SK-N-SH (cell line): ENCODE data around the gene MRGPRG. TPM values are rescaled to one million over a fixed set of nuclear protein-coding genes. Genes with fewer than 3 reads are reported as not detected.

Experiments used
- CTCF ChIA-PET: fragments of 300-600, 350-600 bp; formaldehyde crosslinking; extraction: SDS; loops from one replicate; lab custom pipeline; 2021; lab: Yijun Ruan, JAX
- POLR2A ChIA-PET: fragments of 350-600 bp; sonication (Branson Sonifier 250); formaldehyde crosslinking; extraction: SDS; loops from one replicate; lab custom pipeline; 2020; ENCODE audit warnings: antibody characterized with exemption, inconsistent platforms; lab: Yijun Ruan, JAX
- DNase-seq: peaks from one replicate; pipeline ENCODE4 v3.0.0; 2012
- H2AFZ ChIP-seq: fragments of 200-600 bp; sonication (generic); 2 replicates; pipeline ENCODE4 v1.8.1; 2016; ENCODE audit warnings: antibody characterized with exemption, mild to moderate bottlenecking, low read depth
- H3F3A ChIP-seq: fragments of 200-600 bp; sonication (generic); replicated peaks from 2 replicates; pipeline ENCODE3; 2016; ENCODE audit warnings: antibody characterized with exemption, mild to moderate bottlenecking; ENCODE audit not compliant: insufficient read depth
- H3K27ac ChIP-seq, 2 experiments: fragments of 200-500 bp in 1 of 2; fragments of 200-600 bp in 1 of 2; sonication (Bioruptor generic) in 1 of 2; sonication (generic), shearing (Covaris generic) in 1 of 2; 2 replicates each; pipeline versions ENCODE4 v1.5.1 to v1.6.1; 2014 to 2016; ENCODE audit warnings: low read depth in 2 of 2, inconsistent platforms in 1 of 2, low read length in 1 of 2, mild to moderate bottlenecking in 1 of 2, mixed read lengths in 1 of 2
- H3K27me3 ChIP-seq: fragments of 200-600 bp; sonication (generic), shearing (Covaris generic); 2 replicates; pipeline ENCODE4 v1.6.1; 2016; ENCODE audit warnings: mixed run types; ENCODE audit not compliant: insufficient read depth
- H3K36me3 ChIP-seq, 2 experiments: fragments of 200-500 bp in 1 of 2; fragments of 200-600 bp in 1 of 2; sonication (Bioruptor generic) in 1 of 2; sonication (generic) in 1 of 2; replicated peaks in 1 of 2; 2 replicates each; pipeline versions ENCODE3 to v1.5.1; 2014 to 2016; ENCODE audit warnings: low read length in 1 of 2, mild to moderate bottlenecking in 1 of 2; ENCODE audit not compliant: insufficient read depth in 2 of 2, control insufficient read depth in 1 of 2
- H3K4me1 ChIP-seq, 2 experiments: fragments of 200-500 bp in 1 of 2; fragments of 200-600 bp in 1 of 2; sonication (Bioruptor generic) in 1 of 2; sonication (generic), shearing (Covaris generic) in 1 of 2; 2 replicates each; pipeline versions ENCODE4 v1.5.1 to v1.6.1; 2014 to 2016; ENCODE audit warnings: low read depth in 1 of 2, low read length in 1 of 2, mixed run types in 1 of 2; ENCODE audit not compliant: insufficient read depth in 2 of 2, control insufficient read depth in 1 of 2
- H3K4me2 ChIP-seq: fragments of 200-600 bp; sonication (generic), shearing (Covaris generic); 2 replicates; pipeline ENCODE4 v1.6.1; 2017; ENCODE audit warnings: mixed run types
- H3K4me3 ChIP-seq, 2 experiments: fragments of 200-500 bp in 1 of 2; fragments of 200-600 bp in 1 of 2; sonication (Bioruptor generic) in 1 of 2; sonication (generic), shearing (Covaris generic) in 1 of 2; 2 replicates each; pipeline versions ENCODE4 v1.5.1 to v1.8.1; 2014 to 2016; ENCODE audit warnings: low read depth in 2 of 2, inconsistent platforms in 1 of 2, low read length in 1 of 2, mild to moderate bottlenecking in 1 of 2, mixed read lengths in 1 of 2, moderate library complexity in 1 of 2
- H3K79me2 ChIP-seq: fragments of 200-600 bp; sonication (generic); 2 replicates; pipeline ENCODE4 v1.8.1; 2017; ENCODE audit warnings: mild to moderate bottlenecking; ENCODE audit not compliant: insufficient read depth
- H3K9ac ChIP-seq: fragments of 200-600 bp; sonication (generic); 2 replicates; pipeline ENCODE4 v1.6.1; 2017; ENCODE audit warnings: mixed run types
- H3K9me2 ChIP-seq: fragments of 200-600 bp; sonication (generic); 2 replicates; pipeline ENCODE4 v1.6.1; 2017; ENCODE audit warnings: mixed run types
- H3K9me3 ChIP-seq: fragments of 200-600 bp; sonication (generic); 2 replicates; pipeline ENCODE4 v1.6.1; 2017; ENCODE audit warnings: mixed run types, mild to moderate bottlenecking, moderate library complexity
- H4K20me1 ChIP-seq: fragments of 200-600 bp; sonication (generic); 2 replicates; pipeline ENCODE4 v1.6.1; 2017; ENCODE audit warnings: mild to moderate bottlenecking, mixed run types; ENCODE audit not compliant: insufficient read depth
- CHD2 ChIP-seq: fragments of 150-350 bp; IDR thresholded peaks from 2 replicates; pipeline ENCODE4 v1.6.1; 2018; ENCODE audit warnings: low read length; ENCODE audit not compliant: partially characterized antibody
- CTCF ChIP-seq: fragments of 200-600 bp; sonication (generic); IDR thresholded peaks from 2 replicates; pipeline ENCODE4 v1.6.1; 2017; ENCODE audit warnings: antibody characterized with exemption, mild to moderate bottlenecking, moderate library complexity
- EZH2phosphoT487 ChIP-seq: fragments of 200-600 bp; sonication (generic); IDR thresholded peaks from 2 replicates; pipeline ENCODE4 v1.6.1; 2017; ENCODE audit warnings: low read depth, mixed run types, mild to moderate bottlenecking, antibody characterized with exemption, moderate library complexity, borderline replicate concordance
- FOXM1 ChIP-seq: IDR thresholded peaks from 2 replicates; pipeline ENCODE4 v1.4.0; 2012; ENCODE audit warnings: low read depth, mild to moderate bottlenecking
- GATA2 ChIP-seq: sonication (generic); formaldehyde crosslinking; IDR thresholded peaks from 2 replicates; pipeline ENCODE4 v1.5.0; 2020; ENCODE audit warnings: mild to moderate bottlenecking, missing genetic modification reagents
- IRF3 ChIP-seq: fragments of 150-350 bp; IDR thresholded peaks from 2 replicates; pipeline ENCODE4 v1.6.1; 2016; ENCODE audit warnings: mild to moderate bottlenecking, low read depth, low read length
- JUND ChIP-seq: IDR thresholded peaks from 2 replicates; pipeline ENCODE4 v1.4.0; 2012
- MEF2A ChIP-seq: IDR thresholded peaks from 2 replicates; pipeline ENCODE4 v1.4.0; 2012; ENCODE audit warnings: low read depth, borderline replicate concordance
- NFIC ChIP-seq: IDR thresholded peaks from 2 replicates; pipeline ENCODE4 v1.4.0; 2012; ENCODE audit warnings: borderline replicate concordance
- REST ChIP-seq: IDR thresholded peaks from 2 replicates; pipeline ENCODE4 v1.6.1; 2012; ENCODE audit warnings: mild to moderate bottlenecking, low read depth, low read length, moderate library complexity
- RFX5 ChIP-seq: IDR thresholded peaks from 2 replicates; pipeline ENCODE4 v1.6.1; 2012; ENCODE audit warnings: mild to moderate bottlenecking, improper control_type of control experiment, low read length
- TCF12 ChIP-seq: IDR thresholded peaks from 2 replicates; pipeline ENCODE4 v1.4.0; 2012
- WGBS: methylation state at CpG from one replicate; pipeline ENCODE4 v1.1.6; 2017; ENCODE audit warnings: low lambda C conversion rate; 5-methylcytosine and 5-hydroxymethylcytosine counted together
- polyA plus RNA-seq, 3 experiments: library from polyadenylated mRNA; depleted of rRNA; stranded (reverse); fragments of >200 nt; gene quantifications; 2 replicates each; pipeline ENCODE4 v1.2.3, GENCODE V29; 2012
- TF ChIP-seq, protein P1 (sequence below): IDR thresholded peaks from 2 replicates; pipeline ENCODE4; 2012

MRGPRG gene
- polyA plus RNA-seq, 1 of the 3 experiments (the other 2 are of a cell fraction), result not detected

GRCh38 chr11:3201677-3202181 is 16.9 kb downstream of the MRGPRG start:
- Histone ChIP-seq H2AFZ (no peak overlapping the region), H3K4me3 (no peak overlapping the region), H3K4me2 (no peak overlapping the region), H3K9ac (no peak overlapping the region), H4K20me1 (no peaks in the 10 kb centered on the region), H3K36me3 (no peaks in the 10 kb centered on the region), H3K79me2 (no peaks in the 10 kb centered on the region), H3K9me2 (no peaks in the 10 kb centered on the region), H3K9me3 (no peaks in the 10 kb centered on the region), H3F3A (no peaks in the 10 kb centered on the region), H3K27me3 (peaks cover 25% of the 10 kb centered on the region)
- 63% methylated on average over 12 of the region's 17 CpGs for WGBS
- DNase-seq, result peak; percentile 32
- POLR2A ChIA-PET, result no interaction called here
- TF ChIP-seq RFX5 (no peak), GATA2 (no peak), FOXM1 (no peak), REST (no peak), JUND (no peak), MEF2A (no peak), CHD2 (no peak), TCF12 (no peak), EZH2phosphoT487 (no peak), NFIC (no peak)
- TF ChIP-seq, protein P1, sequence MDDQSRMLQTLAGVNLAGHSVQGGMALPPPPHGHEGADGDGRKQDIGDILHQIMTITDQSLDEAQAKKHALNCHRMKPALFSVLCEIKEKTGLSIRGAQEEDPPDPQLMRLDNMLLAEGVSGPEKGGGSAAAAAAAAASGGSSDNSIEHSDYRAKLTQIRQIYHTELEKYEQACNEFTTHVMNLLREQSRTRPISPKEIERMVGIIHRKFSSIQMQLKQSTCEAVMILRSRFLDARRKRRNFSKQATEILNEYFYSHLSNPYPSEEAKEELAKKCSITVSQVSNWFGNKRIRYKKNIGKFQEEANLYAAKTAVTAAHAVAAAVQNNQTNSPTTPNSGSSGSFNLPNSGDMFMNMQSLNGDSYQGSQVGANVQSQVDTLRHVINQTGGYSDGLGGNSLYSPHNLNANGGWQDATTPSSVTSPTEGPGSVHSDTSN, result no peak
- TF ChIP-seq, all 33 proteins: peak for 0
- CTCF ChIA-PET, result interaction anchor here (2.1 to 2.6 kb wide), 2 partner anchors 110 to 164 kb away, joined by 5 to 7 read pairs; no protein-coding TSS in a partner anchor
- no peak overlapping the region for H3K27ac ChIP-seq
- H3K4me1 ChIP-seq, result peaks cover 0 to 21% of the 10 kb centered on the region in 2 experiments; a peak in 1 of 4 replicates

DNA sequence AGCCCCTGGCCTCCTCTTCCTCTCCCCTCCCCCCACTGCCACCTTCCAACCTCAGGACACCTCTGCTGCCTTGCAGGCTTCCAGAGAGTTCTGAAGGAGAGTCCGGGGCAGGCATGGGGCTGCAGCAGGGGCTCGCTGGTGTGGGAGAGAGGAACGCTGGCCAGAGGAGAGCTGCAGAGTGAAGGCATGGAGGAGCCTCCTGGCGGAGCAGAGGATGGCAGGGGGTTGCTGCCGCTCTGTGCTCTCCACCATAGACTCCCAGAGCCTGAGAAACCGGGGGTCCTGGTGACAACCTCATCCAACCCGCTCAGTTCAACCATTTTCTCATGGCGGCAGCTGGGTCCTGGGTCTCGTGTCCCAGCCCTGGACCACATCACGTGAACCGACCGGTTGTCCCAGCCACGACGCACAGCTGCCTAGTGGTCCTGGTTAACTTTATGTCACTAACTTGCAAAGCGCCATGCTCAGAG is 17.5 kb downstream of the MRGPRG start:
- Histone ChIP-seq H3K27me3 (peaks cover 25% of the 10 kb centered on the region), H3K9ac (no peak overlapping the region), H3K9me2 (no peaks in the 10 kb centered on the region), H4K20me1 (no peaks in the 10 kb centered on the region), H2AFZ (no peak overlapping the region), H3K36me3 (no peaks in the 10 kb centered on the region), H3K79me2 (no peaks in the 10 kb centered on the region), H3K4me1 (peaks cover 0 to 27% of the 10 kb centered on the region in 2 experiments; a peak in 1 of 4 replicates), H3K4me3 (no peak overlapping the region), H3K27ac (no peak overlapping the region), H3K9me3 (no peaks in the 10 kb centered on the region), H3F3A (no peaks in the 10 kb centered on the region), H3K4me2 (no peak overlapping the region)
- peak; percentile 30 for DNase-seq
- no peak for TF ChIP-seq IRF3
- TF ChIP-seq CTCF, result no peak
- no peak for TF ChIP-seq NFIC
- no peak for TF ChIP-seq REST
- 58% methylated on average over 7 of the region's 15 CpGs for WGBS
- ChIA-PET POLR2A (no interaction called here), CTCF (interaction anchor here (2.1 to 2.6 kb wide), 2 partner anchors 109 to 164 kb away, joined by 5 to 7 read pairs; no protein-coding TSS in a partner anchor)
